Cardiac septum (tissue), 1 donor: ENCODE results near the gene CTNNA3. TPM values are rescaled to one million over a fixed set of nuclear protein-coding genes. Genes with fewer than 3 reads are reported as not detected.

Source experiments
- DNase-seq: peaks from one replicate; pipeline ENCODE4 v3.0.0-alpha.2; 2020; ENCODE audit warnings: low spot score
- intact Hi-C: fragments of 100-400 bp; cut with DNase I; formaldehyde crosslinking; loops from one replicate; pipeline ENCODE4 v1.14.0; 2022
- total RNA-seq: library from RNA; stranded (reverse); fragmentation: NEBNext Ultra II Directional; extraction: Animal tissue kit (Norgen Biotek cat#: 25700); gene quantifications from one replicate; pipeline ENCODE4 v1.2.1, GENCODE V29; 2021
- donor health status: DM: no; HTN: no; CAD: no.

CTNNA3 gene
- total RNA-seq, 1 donor from 2014 or later = 198 TPM

- intact Hi-C loops = no loop called here
- DNase-seq = no peak
These were observed 1430.6 kb downstream of the CTNNA3 start for GRCh38 chr10:66265398-66265797.

DNA sequence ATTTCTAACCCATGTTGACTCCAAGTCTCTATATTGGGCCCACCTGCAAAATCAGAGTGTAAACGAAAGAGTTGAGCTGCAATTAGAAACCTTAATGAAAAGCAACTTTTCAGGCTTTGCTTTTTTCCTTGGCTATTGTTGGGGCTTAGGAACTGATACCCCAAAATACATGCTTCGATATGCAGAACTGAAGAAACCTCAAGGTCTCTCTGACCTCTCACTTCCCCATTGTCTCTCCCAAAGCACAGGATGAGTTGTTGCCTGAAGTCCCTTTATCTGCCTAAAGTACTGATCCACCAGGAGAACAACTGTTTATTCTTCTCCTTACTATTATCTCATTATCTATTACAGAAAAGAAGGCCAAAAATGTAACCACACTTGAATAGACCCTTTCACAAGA, 1436.2 kb downstream of the CTNNA3 start:
- DNase-seq = no peak
- intact Hi-C loops = no loop called here

DNA sequence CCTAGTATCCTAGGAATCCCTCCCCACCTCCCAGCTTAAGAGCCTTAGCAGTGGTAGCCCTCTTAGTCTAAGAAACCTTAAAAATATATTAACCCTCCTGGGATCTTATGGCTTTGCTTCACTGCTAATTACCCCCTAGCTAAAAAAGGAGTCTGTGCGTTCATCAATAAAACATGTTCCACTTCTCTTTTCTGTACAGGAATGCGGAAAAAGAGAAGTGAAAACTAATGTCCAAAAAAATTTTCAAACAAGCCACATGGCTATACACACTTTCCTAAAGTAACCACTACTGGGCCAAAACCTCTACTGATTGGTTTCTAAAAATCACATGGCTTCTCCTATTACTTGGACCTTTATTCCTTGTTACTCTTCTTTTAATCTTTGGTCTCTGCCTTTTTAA, 1437.3 kb downstream of the CTNNA3 start:
- intact Hi-C loops = no loop called here
- no peak for DNase-seq

GRCh38 chr10:66257801-66258200, 1438.2 kb downstream of the CTNNA3 start:
- DNase-seq = no peak
- intact Hi-C loops = no loop called here

GRCh38 chr10:66252986-66253385, 1443.0 kb downstream of the CTNNA3 start:
- intact Hi-C loops = no loop called here
- no peak for DNase-seq

GRCh38 chr10:66246177-66246576, 1449.8 kb downstream of the CTNNA3 start:
- intact Hi-C loops = no loop called here
- DNase-seq = no peak

DNA sequence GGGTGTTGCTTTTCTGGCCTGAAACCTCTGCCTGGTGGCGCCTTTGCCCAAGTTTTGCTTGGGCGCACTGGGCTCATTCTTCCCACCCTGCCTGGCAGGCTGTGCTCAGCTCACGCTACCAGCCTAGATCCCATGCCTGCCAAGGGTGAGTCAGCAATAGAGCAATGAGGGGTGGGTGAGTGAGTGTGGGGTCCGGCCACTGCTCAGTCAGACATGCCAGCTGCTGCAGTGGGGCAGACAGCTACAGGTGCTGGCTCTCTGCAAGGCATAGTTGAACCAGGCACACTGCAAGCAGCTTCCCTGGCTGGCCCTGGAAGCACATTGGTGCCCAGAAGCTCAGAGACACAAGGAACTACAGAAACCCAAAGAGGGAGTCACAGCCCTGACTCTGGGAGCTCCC, 1451.0 kb downstream of the CTNNA3 start:
- no peak for DNase-seq
- intact Hi-C loops = no loop called here

DNA sequence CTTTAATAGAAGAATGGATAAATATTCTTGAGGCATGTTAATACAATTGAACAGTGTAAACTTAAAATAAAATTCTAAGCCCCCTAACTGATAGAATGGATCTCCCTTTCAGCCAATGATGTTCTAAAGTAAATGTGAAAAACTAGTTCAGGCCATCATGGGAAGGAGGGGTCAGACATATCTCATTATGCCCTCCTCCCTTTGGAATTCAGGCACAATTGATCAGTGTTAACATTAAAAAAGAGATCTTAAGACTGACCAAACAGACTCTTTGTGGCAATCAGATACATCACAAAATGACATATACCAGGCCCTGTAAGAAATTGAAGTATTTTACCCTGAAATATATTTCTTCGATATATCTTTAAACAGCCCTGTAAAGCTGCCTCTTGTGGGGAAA, 1453.1 kb downstream of the CTNNA3 start:
- intact Hi-C loops = no loop called here
- DNase-seq = no peak

DNA sequence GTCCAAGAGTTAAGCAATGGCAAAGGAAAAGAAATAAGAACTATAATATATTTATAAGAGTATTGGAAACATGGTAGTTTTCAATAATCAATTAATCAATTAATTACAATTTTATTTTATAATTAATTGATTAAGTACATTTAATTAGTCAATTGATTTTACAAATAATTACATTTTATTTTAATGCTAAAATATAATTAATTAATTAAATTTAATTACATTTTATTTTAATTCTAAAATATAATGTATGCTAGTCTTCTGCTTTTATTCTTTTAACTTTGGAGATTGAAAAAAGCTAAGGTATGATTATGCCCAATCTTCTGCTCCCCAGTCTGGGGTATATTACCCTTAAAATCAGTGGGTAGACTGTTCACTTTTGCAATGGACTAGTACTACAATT, 1456.9 kb downstream of the CTNNA3 start:
- no peak for DNase-seq
- intact Hi-C loops = no loop called here

DNA sequence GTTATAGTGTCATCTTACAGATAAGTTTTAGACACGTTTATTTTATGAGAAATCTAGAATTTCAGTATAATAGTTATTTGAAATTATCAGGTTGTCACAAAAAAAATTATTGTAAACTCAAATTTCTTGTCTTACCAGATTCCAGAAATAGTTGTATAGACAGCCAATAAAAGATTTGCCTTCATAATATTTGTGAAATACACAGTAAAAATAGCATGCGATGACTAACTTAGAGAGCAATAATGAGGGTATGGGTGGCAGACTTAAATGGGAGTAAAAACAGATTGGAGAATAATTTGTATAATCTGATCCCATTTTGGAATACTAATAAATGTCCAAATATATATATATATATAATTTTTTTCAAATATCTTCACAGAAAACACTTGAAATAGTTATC, 1457.7 kb downstream of the CTNNA3 start:
- intact Hi-C loops = no loop called here
- no peak for DNase-seq

DNA sequence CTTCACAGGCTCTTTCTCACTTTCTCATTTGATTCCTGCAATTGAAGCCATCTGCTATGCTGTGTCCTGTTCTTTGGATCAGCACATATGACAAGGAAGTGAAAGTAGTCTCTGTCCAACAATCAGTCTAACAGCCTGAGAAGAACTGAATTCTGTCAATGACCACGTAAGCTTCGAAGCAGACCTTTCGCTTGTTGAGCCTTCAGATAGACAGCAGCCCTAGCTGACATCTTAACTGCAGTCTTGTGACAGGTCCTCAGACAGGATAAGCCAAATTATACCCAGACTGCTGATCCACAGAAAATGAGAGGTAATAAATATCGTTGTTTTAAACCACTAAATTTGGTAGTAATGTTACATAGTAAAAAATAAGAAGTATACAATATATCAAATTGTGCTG, 1461.1 kb downstream of the CTNNA3 start:
- intact Hi-C loops = no loop called here
- DNase-seq = no peak

- intact Hi-C loops = no loop called here
These were observed 1467.1 kb downstream of the CTNNA3 start for GRCh38 chr10:66228887-66229286.

GRCh38 chr10:66223656-66224055, 1472.3 kb downstream of the CTNNA3 start:
- intact Hi-C loops = no loop called here

More at GRCh38 chr10:66228887-66229286, 1467.1 kb downstream of the CTNNA3 start:
- no peak for DNase-seq

GRCh38 chr10:66222462-66223046, 1473.4 kb downstream of the CTNNA3 start:
- intact Hi-C loops = no loop called here
- no peak for DNase-seq

More at GRCh38 chr10:66223656-66224055, 1472.3 kb downstream of the CTNNA3 start:
- DNase-seq = no peak

- intact Hi-C loops = no loop called here
- no peak for DNase-seq
These were observed 1476.9 kb downstream of the CTNNA3 start for GRCh38 chr10:66218981-66219587.

GRCh38 chr10:66218289-66218688, 1477.7 kb downstream of the CTNNA3 start:
- intact Hi-C loops = no loop called here
- DNase-seq = no peak

DNA sequence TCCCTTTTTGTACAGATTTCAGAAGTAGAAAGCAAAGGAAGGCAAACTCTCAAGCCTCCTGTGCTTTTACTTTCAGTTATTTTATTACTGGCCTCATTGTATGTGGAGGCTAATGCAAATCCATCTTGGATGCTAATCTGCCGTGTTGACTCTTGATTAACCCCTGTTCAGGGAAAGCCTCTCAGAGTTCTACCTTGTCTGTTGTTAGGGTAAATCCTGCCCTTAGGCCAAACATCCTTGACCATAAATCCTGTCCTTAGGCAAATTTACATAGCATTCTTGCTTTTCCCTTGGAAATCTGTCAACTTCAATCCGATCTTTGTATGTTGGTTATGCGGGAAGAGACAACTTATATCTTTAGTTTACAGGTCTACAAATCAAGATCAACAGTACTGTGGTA, 1480.1 kb downstream of the CTNNA3 start:
- intact Hi-C loops = no loop called here

GRCh38 chr10:66214721-66215404, 1481.1 kb downstream of the CTNNA3 start:
- intact Hi-C loops = no loop called here
- DNase-seq = no peak

More for the DNA sequence above, 1480.1 kb downstream of the CTNNA3 start:
- no peak for DNase-seq

DNA sequence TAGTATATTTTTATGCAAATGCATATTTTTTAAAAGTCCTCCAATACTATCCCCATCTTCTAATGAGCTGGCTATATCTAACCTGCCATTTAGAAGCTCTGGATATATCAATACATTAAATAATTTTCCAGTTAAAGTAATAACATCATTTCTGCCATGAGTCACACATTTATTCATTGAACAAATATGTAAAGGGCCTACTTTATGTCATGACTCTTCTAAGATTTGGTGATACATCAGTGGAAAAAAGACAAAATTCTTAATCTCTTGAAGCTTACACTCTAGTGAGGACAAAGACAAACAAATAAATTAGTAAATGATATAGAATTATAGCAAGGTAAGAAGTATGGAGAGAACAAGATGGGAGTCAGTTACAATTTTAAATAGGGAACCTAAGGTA, 1487.0 kb downstream of the CTNNA3 start:
- no peak for DNase-seq
- intact Hi-C loops = no loop called here

- DNase-seq = no peak
These were observed 1491.2 kb downstream of the CTNNA3 start for GRCh38 chr10:66204838-66205237.

GRCh38 chr10:66202101-66202500, 1493.9 kb downstream of the CTNNA3 start:
- DNase-seq = no peak
- intact Hi-C loops = no loop called here

More at GRCh38 chr10:66204838-66205237, 1491.2 kb downstream of the CTNNA3 start:
- intact Hi-C loops = no loop called here
